Stimulated activated CD8-positive, alpha-beta memory T cell treated with anti-CD3 and anti-CD28 coated beads, Interleukin-7, amount 100 ng/mL, for 48 hours (primary cell): Measurements from ENCODE around the gene ZNF552.
"Not testable (repeated sequence)": the region's sequence is repeated elsewhere in the genome, so short reads cannot be mapped to it uniquely, and the experiment has no call there.

Experiments used
- DNase-seq, 2 donors: peaks; one replicate each; pipeline ENCODE4 v3.0.0-alpha.2; 2020; ENCODE audit warnings: low read depth in 1 of 2; ENCODE audit errors: extremely low read depth in 1 of 2

ZNF552 gene

DNA sequence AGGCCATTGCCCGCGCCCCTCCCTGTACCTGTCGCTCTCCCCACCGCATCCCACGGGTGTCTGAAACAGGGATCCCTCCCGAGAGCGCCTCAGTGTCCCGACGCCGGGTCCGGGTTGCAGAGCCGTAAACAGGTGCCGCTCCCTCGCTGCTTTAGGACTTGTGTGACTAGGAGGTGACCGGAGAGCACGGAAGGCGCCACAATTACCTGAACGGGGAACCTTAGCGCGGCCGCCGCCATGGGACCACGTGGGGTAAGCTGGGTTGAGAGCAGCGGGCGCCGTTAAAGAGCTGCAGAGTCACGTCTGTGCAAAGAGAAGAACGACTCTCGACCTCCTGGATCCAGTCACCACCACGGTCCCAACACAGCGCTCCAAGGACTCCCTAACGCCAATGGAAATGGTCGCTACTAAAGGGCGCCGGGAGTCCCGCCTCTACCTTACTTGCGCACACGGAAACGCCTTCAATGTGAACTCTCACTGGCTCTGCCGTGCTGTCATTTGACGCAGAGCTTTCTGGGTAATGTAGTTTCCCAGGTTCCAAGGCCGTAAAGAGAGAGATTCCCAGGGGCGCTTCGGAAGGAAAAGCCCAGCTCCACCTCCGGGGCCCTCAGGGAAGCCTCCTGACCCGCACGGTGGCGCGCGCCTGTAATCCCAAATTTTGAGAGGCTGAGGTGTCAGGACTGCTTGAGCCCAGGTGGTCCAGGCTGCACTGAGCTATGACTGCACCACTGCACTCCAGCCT, at the start of gene ZNF552:
ZNF552 (minus strand) TSS at position 409 of the 742 bp plus-strand sequence; CDS start at position 239, 170 bp downstream.
- peak in 1 of 2 donors; percentile 65 for DNase-seq

DNA sequence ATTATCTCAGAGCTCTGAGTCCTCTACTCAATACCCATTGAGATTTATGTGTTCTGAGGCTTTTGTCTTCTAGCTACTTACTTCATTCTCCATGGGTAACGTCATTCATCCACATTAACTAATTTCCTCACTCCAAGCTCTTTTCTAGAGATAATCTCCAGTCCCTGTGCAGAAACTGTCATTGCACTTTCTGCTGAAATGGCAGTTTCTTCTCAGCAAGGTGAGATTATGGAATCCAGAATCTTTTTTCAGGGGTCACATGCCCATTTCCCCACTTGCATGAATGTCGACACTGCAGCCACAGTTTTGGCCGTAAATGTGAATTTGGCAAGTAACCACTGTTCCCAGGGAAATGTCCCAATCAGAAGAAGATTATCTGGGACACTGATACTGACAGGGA, 47.6 kb upstream of the ZNF552 start:
- DNase-seq, result not testable (repeated sequence)

DNA sequence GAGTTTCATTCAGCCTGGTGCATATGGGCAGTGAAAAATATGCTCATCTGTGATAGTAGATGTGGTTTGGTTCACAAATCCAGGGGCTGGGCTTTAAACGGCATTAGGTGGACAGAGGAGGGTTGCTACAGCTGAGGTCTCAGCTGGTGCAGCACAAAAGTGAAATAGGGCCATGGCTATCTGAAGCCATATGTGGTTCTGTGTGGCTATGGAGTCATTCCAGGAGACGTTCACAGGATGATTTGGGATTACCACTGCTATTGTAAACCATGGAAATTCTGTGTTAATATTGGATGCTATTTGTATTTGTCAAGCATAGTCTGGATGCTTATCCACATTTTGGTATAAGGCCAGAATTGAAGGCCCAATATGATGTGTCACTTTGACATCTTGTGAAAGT, 39.4 kb upstream of the ZNF552 start:
- not testable (repeated sequence) for DNase-seq

DNA sequence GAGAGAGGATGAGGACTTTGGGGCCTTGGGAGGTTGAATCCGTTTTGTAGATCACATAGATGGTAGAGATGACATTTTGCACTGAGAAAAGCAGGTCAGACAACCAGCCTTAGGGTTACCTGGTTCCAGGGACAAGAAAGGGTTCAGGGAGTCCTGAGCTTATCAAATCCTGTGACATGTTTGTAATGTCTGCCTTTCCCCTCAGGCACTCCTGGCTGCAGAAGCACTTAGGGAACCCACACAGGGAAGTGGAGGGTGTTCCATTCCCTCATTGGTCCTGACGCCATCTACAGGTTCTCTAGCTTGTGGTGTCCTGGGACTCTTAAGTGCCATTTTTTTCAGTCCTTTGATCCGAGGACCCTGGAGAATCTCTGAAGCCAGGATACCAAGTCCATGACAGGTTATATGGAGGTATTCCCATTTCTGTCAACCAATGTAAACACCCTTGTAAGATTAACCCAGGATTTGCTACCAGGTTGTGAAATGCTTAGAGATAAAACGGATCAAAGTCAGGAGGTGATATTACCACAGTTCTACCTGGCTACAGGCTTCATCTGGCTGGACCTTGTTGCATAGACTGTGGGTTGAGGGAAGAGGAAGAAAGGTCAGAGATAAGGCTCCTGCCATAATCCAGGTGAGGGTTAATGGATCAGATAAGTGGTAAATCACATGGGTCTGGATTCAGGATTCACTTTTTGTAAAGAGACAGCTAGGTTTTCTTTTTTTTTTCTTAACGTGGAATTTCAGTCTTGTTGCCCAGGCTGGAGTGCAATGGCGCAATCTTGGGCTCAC, 37.3 kb upstream of the ZNF552 start:
- DNase-seq, result not testable (repeated sequence)

DNA sequence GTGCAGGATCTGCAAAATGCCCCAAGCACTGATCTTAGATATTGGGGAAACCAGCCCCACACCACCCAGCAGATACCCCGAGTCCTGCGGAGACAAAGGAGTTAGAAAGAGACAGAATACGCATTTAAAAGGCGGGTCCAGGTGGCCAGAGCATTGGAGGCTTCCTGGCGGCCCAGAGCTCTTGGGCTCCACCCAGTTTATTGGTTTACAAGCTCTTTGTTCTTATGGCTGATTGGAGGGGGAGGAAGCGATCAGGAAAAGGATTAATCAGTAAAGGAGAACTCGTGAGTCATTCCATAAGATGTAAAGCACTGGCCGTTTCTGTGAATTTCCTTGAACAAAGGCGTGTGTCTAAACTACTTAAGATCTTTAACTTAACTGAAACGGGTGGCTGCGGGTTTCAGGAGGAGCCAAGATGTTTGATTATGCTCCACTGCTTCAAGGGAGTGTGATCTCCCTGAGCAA, 35.9 kb upstream of the ZNF552 start:
- DNase-seq, result no peak

DNA sequence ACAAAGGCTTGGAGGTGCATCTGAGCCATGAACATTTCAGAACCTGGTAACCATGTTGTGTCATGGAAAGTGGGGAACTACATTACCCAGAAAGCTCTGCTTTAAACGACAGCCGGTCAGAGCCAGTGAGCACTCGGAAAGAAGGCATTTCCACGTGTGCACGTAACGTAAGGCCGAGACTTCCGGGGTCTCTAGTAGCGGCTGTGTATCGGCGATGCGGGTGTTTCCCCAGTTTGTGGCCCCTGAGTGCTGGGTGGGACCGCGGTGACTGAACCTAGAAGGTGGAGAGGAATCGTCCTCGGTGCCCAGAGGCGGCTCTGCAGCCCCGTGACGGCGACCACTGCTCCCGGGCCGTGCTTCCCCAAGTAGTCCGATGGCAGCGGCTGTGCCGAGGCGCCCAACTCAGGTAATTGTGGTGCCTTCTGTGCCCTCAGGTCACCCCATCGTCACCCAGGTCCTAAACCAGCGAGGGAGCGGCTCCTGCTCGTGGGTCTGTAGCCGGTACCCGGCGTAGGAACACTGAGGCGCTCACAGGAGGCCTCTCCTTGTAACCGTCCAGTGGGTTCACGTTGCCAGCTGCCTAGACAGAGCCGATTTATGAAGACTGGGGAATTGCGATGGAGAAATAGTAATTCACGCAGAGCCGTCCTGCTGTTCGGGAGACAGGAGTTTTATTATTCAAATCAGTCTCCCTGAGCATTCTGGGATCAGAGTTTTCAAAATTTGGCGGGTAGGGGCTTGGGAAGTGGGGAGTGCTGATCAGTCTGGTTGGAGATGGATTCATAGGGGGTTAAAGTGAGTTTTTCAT, 35.2 kb upstream of the ZNF552 start, which contains the start of gene ZNF587:
ZNF587 (plus strand) TSS at position 194 of the 808 bp plus-strand sequence; CDS start at position 374, 180 bp downstream.
- peak; percentile 60 to 81 for DNase-seq

DNA sequence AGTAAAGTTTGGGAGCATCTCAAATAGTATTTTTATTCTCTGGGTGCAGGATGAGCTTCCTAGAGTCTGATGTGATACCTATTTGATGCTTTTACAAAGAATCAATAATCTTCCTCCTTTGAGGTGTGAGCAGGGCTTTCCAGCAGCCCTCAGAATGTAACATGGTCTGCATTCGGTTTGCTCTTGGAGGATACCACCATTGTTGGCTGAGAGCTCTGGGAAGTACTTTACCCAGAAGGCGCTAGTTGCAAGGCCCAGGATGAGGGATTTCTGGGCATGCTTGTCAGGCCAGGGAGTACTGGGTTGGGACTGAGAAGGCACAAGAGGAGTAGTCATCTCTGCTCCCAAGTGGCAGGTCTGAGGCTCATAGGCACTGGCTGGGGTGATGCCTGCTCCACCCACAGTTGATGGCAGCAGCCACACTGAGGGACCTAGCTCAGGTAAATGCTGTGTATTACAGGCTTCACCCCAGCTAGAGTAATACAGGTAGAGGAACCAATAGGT, 34.5 kb upstream of the ZNF552 start:
- DNase-seq, result not testable (repeated sequence)

DNA sequence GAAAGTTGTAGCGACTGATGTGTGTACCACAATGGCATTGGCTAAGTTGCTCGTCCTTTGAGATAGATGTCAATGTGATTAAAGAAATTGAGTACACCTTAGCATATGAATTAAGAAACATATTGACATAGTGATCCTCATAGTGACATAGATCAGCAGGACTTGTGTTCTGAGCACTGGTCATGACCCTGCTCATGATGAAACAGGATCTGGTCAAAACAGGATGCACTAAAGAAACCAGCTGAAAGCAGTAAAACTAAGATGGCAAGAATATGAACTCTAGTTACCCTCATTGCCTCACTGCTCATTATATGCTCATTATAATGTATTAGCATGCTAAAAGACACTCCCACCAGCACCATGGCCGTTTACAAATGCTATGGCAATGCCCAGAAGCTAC, 32.5 kb upstream of the ZNF552 start:
- DNase-seq, result not testable (repeated sequence)

GRCh38 chr19:57841122-57841763, 26.5 kb upstream of the ZNF552 start:
- DNase-seq, result no peak

DNA sequence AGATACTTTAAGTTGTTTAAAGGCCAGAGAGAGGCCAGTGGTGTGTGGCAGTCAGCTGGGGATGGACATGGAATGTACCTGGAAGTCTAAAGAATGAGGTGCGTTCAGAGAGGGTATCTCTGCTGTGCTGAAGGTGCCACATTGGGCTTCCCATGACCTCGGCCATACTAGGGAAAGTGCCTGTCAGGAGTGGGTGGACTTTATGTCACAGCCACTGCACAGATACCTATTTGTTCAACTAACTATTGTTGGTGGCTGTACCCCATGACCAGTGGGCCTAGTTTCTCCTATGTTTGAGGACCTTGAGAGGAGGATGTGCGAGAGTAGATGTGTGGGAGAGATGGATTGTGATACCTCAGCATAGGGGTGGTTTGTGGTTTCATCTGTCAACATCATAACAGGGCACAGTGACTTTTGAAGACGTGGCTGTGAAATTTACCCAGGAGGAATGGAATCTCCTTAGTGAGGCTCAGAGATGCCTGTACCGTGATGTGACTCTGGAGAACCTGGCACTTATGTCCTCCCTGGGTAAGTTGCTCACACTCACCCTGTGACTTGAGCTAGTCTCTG, 24.0 kb upstream of the ZNF552 start:
- not testable (repeated sequence) for DNase-seq

DNA sequence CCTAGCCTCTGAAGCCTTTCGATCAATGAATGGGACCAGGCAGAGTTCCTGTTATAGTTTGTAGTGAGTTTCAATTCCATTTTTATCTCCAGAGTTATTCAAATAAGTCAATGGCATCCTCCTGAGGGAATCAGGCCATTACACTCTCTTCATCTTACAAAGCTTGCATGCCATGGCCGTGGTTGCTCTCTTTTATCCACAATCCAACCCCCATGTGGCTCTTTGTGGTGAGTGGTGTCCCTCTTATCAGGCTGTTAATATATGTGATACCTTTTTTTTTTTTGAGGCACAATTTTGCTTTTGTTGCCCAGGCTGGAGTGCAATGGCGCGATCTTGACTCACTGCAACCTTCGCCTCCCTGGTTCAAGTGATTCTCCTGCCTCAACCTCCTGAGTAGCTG, 22.3 kb upstream of the ZNF552 start:
- not testable (repeated sequence) for DNase-seq

GRCh38 chr19:57830071-57830602, 15.4 kb upstream of the ZNF552 start, which contains the start of gene ZNF587B:
Gene ZNF587B (plus strand): TSS chr19:57830299. CDS start chr19:57830529, 230 bp downstream.
- no peak for DNase-seq

DNA sequence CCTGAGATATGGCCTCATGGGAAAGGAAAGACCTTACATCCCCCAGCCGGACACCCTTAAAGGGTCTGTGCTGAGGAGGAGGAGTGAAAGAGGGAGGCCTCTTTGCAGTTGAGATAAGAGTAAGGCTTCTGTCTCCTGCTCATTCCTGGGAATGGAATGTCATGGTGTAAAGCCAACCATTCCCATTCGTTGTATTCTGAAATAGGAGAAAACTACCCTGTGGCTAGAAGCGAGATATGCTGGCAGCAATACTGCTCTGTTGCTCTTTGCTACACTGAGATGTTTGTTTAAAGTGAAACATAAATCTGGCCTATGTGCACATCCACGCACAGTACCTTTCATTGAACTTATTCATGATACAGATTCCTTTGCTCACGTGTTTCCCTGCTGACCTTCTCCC, 14.6 kb upstream of the ZNF552 start:
- no peak for DNase-seq

DNA sequence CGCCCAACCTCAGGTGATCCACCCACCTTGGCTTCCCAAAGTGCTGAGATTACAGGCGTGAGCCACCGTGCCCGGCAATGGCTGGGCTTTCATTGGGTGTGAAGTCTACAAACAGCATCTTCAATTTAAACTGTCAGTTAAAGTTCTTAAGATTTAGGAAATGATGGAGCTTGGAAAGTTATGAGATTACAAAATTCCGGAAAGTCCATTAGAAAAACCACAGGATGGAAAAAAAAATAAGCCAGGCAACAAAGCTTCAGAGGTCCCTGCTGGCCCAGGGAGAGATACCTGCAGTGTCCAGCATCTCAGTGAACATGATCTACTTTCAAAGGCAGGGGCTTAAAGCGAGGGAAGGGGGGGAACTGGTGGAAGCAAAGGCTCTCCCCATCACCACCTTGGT, 10.8 kb upstream of the ZNF552 start:
- DNase-seq, result no peak

GRCh38 chr19:57823608-57824007, 8.9 kb upstream of the ZNF552 start:
- not testable (repeated sequence) for DNase-seq

DNA sequence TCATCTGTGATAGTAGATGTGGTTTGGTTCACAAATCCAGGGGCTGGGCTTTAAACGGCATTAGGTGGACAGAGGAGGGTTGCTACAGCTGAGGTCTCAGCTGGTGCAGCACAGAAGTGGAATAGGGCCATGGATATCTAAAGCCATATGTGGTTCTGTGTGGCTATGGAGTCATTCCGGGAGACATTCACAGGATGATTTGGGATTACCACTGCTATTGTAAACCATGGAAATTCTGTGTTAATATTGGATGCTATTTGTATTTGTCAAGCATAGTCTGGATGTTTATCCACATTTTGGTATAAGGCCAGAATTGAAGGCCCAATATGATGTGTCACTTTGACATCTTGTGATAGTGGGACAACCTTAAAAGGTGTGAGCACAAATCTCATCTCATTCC, 8.4 kb upstream of the ZNF552 start:
- not testable (repeated sequence) for DNase-seq

GRCh38 chr19:57821501-57821900, 6.8 kb upstream of the ZNF552 start:
- not testable (repeated sequence) for DNase-seq

- not testable (repeated sequence) for DNase-seq
Measured at GRCh38 chr19:57821095-57821494, 6.4 kb upstream of the ZNF552 start.

DNA sequence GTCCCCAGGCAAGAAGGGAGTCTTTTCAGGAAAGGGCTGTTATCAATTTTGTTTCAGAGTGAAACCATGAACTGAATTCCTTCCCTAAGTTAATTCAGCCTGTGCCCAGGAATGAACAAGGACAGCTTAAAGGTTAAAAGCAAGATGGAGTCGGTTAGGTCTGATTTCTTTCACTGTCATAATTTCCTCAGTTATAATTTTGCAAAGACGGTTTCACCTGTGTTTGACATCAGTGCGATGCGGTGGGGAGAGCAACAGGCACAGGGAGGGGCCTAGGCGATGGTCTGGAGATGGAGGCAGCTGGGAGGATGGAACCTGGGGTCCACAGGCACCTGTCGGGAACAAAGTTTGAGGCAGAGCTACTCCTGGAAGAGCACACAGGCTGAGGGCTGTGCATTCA, 5.9 kb upstream of the ZNF552 start:
- no peak for DNase-seq
